Endothelial cell of umbilical vein (primary cell): ENCODE measurements around the gene GLRA2. TPM values are rescaled to one million over a fixed set of nuclear protein-coding genes. Genes with fewer than 3 reads are reported as not detected.

Experiments
- BruUV-seq: library from RNA; stranded (reverse); fragments of 400-500 nt; replicated peaks from 2 replicates; lab custom pipeline; 2021; lab: Mats Ljungman, UMichigan
- CTCF ChIA-PET: fragments of 300-600, 350-600 bp; sonication (Branson Sonifier 250); formaldehyde crosslinking; loops from one replicate; lab custom pipeline; 2021; ENCODE audit warnings: antibody characterized with exemption, inconsistent platforms; lab: Charles Lee
- POLR2A ChIA-PET: fragments of 300-600, 350-600 bp; sonication (Branson Sonifier 250); formaldehyde crosslinking; loops from one replicate; lab custom pipeline; 2021; ENCODE audit warnings: antibody characterized with exemption, inconsistent platforms; lab: Charles Lee
- DNase-seq: peaks from one replicate; pipeline ENCODE4 v3.0.0-alpha.2; 2011; ENCODE audit warnings: low read depth, low spot score
- FAIRE-seq: peaks from 2 replicates; lab custom pipeline; 2011; peaks lifted over from hg19 to GRCh38; lab: Jason Lieb, UNC
- H2AFZ ChIP-seq: 2 replicates; pipeline ENCODE4 v1.6.0; 2012; ENCODE audit warnings: low read depth, low read length, control low read depth, inconsistent platforms
- H3K27ac ChIP-seq: 2 replicates; pipeline ENCODE4 v1.5.1; 2011; ENCODE audit warnings: low read depth, mild to moderate bottlenecking, control low read depth, low read length, moderate library complexity; ENCODE audit not compliant: insufficient read depth
- H3K27me3 ChIP-seq, 2 experiments: 2 replicates each; pipeline versions ENCODE4 v1.6.0 to v1.6.1; 2011; ENCODE audit warnings: low read length in 2 of 2, mixed read lengths in 1 of 2; ENCODE audit not compliant: control insufficient read depth in 2 of 2, insufficient read depth in 2 of 2
- H3K36me3 ChIP-seq, 2 experiments: 2 replicates in 1 of 2; 3 replicates in 1 of 2; pipeline ENCODE4 v1.5.1; 2011; ENCODE audit warnings: low read length in 2 of 2, mild to moderate bottlenecking in 1 of 2, moderate library complexity in 1 of 2; ENCODE audit not compliant: control insufficient read depth in 2 of 2, insufficient read depth in 2 of 2; ENCODE audit errors: extremely low read depth in 1 of 2
- H3K4me1 ChIP-seq: 3 replicates; pipeline ENCODE4 v1.5.1; 2011; ENCODE audit warnings: mild to moderate bottlenecking, low read length; ENCODE audit not compliant: control insufficient read depth, insufficient read depth; ENCODE audit errors: extremely low read depth
- H3K4me2 ChIP-seq: 2 replicates; pipeline ENCODE4 v1.6.1; 2011; ENCODE audit warnings: low read length, control low read depth, mixed read lengths; ENCODE audit not compliant: insufficient read depth
- H3K4me3 ChIP-seq, 3 experiments: fragments of 200-600 bp in 1 of 3; sonication (generic), shearing (Covaris generic) in 1 of 3; replicated peaks in 1 of 3; 2 replicates each; pipeline ENCODE4 v1.5.1; 2011 to 2016; ENCODE audit warnings: control low read depth in 3 of 3, low read length in 3 of 3, mild to moderate bottlenecking in 2 of 3, inconsistent platforms in 1 of 3, low read depth in 1 of 3, moderate library complexity in 1 of 3; ENCODE audit not compliant: insufficient read depth in 1 of 3
- H3K79me2 ChIP-seq: 2 replicates; pipeline ENCODE4 v1.6.0; 2012; ENCODE audit warnings: low read length, inconsistent platforms; ENCODE audit not compliant: control insufficient read depth, insufficient read depth
- H3K9ac ChIP-seq: replicated peaks from 2 replicates; pipeline ENCODE3; 2011; ENCODE audit warnings: low read length, control low read depth; ENCODE audit not compliant: insufficient read depth; ENCODE audit errors: extremely low read depth
- H3K9me1 ChIP-seq: replicated peaks from 3 replicates; pipeline ENCODE4 v1.6.0; 2011; ENCODE audit warnings: mild to moderate bottlenecking, low read length; ENCODE audit not compliant: control insufficient read depth, insufficient read depth; ENCODE audit errors: extremely low read depth
- H3K9me3 ChIP-seq: replicated peaks from 2 replicates; pipeline ENCODE4 v1.5.1; 2012; ENCODE audit warnings: low read length, inconsistent platforms; ENCODE audit not compliant: control insufficient read depth, insufficient read depth
- H4K20me1 ChIP-seq: replicated peaks from 2 replicates; pipeline ENCODE3; 2011; ENCODE audit warnings: mild to moderate bottlenecking, low read length; ENCODE audit not compliant: control insufficient read depth, insufficient read depth; ENCODE audit errors: extremely low read depth
- EZH2 ChIP-seq: IDR thresholded peaks from 2 replicates; pipeline ENCODE4 v1.6.1; 2012; ENCODE audit warnings: borderline replicate concordance, low read depth, mild to moderate bottlenecking, moderate library complexity, low read length, inconsistent platforms; ENCODE audit not compliant: severe bottlenecking
- FOS ChIP-seq: IDR thresholded peaks from 2 replicates; pipeline ENCODE4 v1.6.1; 2011; ENCODE audit warnings: mild to moderate bottlenecking, low read length, moderate library complexity, borderline replicate concordance; ENCODE audit not compliant: insufficient read depth
- GATA2 ChIP-seq: IDR thresholded peaks from 2 replicates; pipeline ENCODE4 v1.7.0; 2011; ENCODE audit warnings: low read depth, mild to moderate bottlenecking, moderate library complexity, mixed read lengths, low read length; ENCODE audit not compliant: insufficient read length, insufficient read depth
- JUN ChIP-seq: IDR thresholded peaks from 2 replicates; pipeline ENCODE4 v1.6.1; 2011; ENCODE audit warnings: borderline replicate concordance, low read depth; ENCODE audit not compliant: insufficient read length, insufficient read depth
- MYC ChIP-seq: IDR thresholded peaks from one replicate; pipeline ENCODE4 v1.6.1; 2011; ENCODE audit warnings: mild to moderate bottlenecking, low read depth, low read length
- POLR2A ChIP-seq: IDR thresholded peaks from 2 replicates; pipeline ENCODE4 v1.6.1; 2012; ENCODE audit warnings: low read depth, mild to moderate bottlenecking, control low read depth, low read length
- POLR2AphosphoS5 ChIP-seq: IDR thresholded peaks from 2 replicates; pipeline ENCODE4 v1.6.1; 2012; ENCODE audit warnings: low read depth, mild to moderate bottlenecking, control low read depth, low read length, moderate library complexity; ENCODE audit not compliant: insufficient read depth
- dilution Hi-C: fragments of 300-500 bp; cut with MboI; formaldehyde crosslinking; loops from one replicate; pipeline ENCODE4 v1.15.0; 2019; ENCODE audit warnings: low sequenced_read_pairs; ENCODE audit not compliant: extremely low pct_ligation_motif_present
- intact Hi-C: fragments of 100-400 bp; cut with micrococcal nuclease; formaldehyde crosslinking; loops from one replicate; pipeline ENCODE4 v1.10.0; 2022
- polyA plus RNA-seq, 4 experiments: library from polyadenylated mRNA; depleted of rRNA in 3 of 4; stranded (reverse) in 3 of 4; unstranded in 1 of 4; fragments of >200 nt; gene quantifications; 2 replicates each; pipeline versions ENCODE4 v1.2.1 to v1.2.3, GENCODE V29; 2011 to 2012; ENCODE audit warnings: missing spikeins in 1 of 4
- total RNA-seq: library from RNA; stranded (reverse); gene quantifications from 2 replicates; pipeline ENCODE4 v1.2.3, GENCODE V29; 2021
- TF ChIP-seq, protein P1 (sequence below), 2 donors: IDR thresholded peaks; 1 replicate in 1 of 2; 2 replicates in 1 of 2; pipeline ENCODE4 v1.5.1; 2011; ENCODE audit warnings: low read length in 2 of 2, mild to moderate bottlenecking in 2 of 2, moderate library complexity in 2 of 2, control low read depth in 1 of 2, inconsistent platforms in 1 of 2, low read depth in 1 of 2; ENCODE audit not compliant: insufficient read depth in 1 of 2; ENCODE audit errors: extremely low read depth in 1 of 2
- TF ChIP-seq, protein P2 (sequence below): IDR thresholded peaks from 2 replicates; pipeline ENCODE4 v1.6.1; 2011; ENCODE audit not compliant: insufficient read depth, insufficient read length

The GLRA2 gene
- total and polyA plus RNA-seq, 2 donors (not counting 3 experiments of a cell fraction or from before 2014, with no cell fraction given) = not detected

DNA sequence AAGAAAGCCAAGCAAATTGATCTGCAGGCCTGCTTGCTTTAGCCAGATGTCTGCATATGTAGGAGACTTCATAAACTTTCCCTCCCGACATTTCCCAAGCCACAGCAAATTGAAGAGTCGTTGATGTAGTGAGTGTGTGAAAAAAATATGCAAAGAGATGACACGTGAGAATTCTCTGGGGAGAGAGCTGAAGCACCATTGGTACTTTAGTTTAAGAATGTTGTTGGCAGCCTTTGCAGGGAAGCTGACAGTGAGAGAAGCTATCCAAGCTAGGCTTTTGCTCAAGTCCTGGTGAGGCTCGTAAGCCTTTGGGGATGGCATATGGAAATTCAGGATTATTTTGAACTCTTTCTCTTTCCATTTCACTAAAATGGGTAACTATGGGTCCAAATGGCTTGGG is 87.5 kb downstream of the GLRA2 start:
- Histone ChIP-seq H3K27me3 (no peaks in the 10 kb centered on the region), H3K4me3 (no peak overlapping the region), H3K9me3 (no peaks in the 10 kb centered on the region), H3K9ac (no peak overlapping the region), H3K9me1 (no peaks in the 10 kb centered on the region), H3K36me3 (no peaks in the 10 kb centered on the region), H3K4me1 (no peaks in the 10 kb centered on the region), H3K4me2 (no peak overlapping the region), H3K79me2 (no peaks in the 10 kb centered on the region), H2AFZ (no peak overlapping the region), H4K20me1 (no peaks in the 10 kb centered on the region), H3K27ac (no peak overlapping the region)
- FAIRE-seq = no peak
- BruUV-seq = no TSS peak
- ChIA-PET CTCF (no interaction called here), POLR2A (no interaction called here)
- DNase-seq = no peak
- dilution Hi-C loops = no loop called here
- TF ChIP-seq POLR2AphosphoS5 (no peak), GATA2 (no peak), EZH2 (no peak), POLR2A (no peak), MYC (no peak), JUN (no peak), FOS (no peak)
- TF ChIP-seq, protein P1, sequence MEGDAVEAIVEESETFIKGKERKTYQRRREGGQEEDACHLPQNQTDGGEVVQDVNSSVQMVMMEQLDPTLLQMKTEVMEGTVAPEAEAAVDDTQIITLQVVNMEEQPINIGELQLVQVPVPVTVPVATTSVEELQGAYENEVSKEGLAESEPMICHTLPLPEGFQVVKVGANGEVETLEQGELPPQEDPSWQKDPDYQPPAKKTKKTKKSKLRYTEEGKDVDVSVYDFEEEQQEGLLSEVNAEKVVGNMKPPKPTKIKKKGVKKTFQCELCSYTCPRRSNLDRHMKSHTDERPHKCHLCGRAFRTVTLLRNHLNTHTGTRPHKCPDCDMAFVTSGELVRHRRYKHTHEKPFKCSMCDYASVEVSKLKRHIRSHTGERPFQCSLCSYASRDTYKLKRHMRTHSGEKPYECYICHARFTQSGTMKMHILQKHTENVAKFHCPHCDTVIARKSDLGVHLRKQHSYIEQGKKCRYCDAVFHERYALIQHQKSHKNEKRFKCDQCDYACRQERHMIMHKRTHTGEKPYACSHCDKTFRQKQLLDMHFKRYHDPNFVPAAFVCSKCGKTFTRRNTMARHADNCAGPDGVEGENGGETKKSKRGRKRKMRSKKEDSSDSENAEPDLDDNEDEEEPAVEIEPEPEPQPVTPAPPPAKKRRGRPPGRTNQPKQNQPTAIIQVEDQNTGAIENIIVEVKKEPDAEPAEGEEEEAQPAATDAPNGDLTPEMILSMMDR (IDR thresholded peaks at IDR 0.05; ENCODE audit: extremely low read depth in 1 of 2, insufficient read depth in 1 of 2, low read depth in 1 of 2, low read length in 2 of 2) = no peak
- TF ChIP-seq, protein P2, sequence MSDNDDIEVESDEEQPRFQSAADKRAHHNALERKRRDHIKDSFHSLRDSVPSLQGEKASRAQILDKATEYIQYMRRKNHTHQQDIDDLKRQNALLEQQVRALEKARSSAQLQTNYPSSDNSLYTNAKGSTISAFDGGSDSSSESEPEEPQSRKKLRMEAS = no peak
- intact Hi-C loops = no loop called here
